Skin of body (tissue), 2 donors: ENCODE results near the gene CSK. TPM values are rescaled to one million over a fixed set of nuclear protein-coding genes. Genes with fewer than 3 reads are reported as not detected.

Experiments used
- DNase-seq: peaks from one replicate; lab custom pipeline; 2025; lab: John Stamatoyannopoulos, UW
- total RNA-seq: library from RNA; depleted of rRNA; stranded (reverse); fragments of >200 nt; gene quantifications from one replicate; pipeline ENCODE4 v1.2.3, GENCODE V29; 2014

The CSK gene
- total RNA-seq, 1 donor from 2014 or later, result 21.4 TPM

DNA sequence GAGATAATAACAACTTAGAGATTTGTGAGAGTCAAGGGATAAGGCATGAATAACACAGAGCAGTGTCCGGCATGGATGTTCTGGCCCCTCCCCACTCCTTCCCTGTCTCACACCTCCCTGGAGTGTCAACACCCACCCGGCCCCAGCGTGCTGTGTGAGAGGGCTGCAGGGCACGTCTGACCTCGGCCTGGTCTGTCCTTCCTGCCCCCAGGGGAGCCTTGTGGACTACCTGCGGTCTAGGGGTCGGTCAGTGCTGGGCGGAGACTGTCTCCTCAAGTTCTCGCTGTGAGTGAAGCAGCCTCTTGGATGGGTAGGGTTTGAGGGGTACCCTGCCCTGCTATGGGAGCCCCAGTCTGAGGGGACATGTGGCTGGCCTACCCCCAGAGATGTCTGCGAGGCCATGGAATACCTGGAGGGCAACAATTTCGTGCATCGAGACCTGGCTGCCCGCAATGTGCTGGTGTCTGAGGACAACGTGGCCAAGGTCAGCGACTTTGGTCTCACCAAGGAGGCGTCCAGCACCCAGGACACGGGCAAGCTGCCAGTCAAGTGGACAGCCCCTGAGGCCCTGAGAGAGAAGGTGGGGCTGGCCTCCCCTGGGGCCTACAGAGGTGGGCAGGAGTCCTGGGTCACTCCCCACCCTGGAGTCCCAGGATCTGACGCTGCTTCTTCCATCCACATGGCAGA is 19.6 kb downstream of the CSK start:
- no peak for DNase-seq

DNA sequence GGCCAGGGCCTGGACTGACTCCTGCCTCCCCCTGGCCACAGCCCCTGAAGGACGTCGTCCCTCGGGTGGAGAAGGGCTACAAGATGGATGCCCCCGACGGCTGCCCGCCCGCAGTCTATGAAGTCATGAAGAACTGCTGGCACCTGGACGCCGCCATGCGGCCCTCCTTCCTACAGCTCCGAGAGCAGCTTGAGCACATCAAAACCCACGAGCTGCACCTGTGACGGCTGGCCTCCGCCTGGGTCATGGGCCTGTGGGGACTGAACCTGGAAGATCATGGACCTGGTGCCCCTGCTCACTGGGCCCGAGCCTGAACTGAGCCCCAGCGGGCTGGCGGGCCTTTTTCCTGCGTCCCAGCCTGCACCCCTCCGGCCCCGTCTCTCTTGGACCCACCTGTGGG is 20.4 kb downstream of the CSK start:
- DNase-seq, result no peak

DNA sequence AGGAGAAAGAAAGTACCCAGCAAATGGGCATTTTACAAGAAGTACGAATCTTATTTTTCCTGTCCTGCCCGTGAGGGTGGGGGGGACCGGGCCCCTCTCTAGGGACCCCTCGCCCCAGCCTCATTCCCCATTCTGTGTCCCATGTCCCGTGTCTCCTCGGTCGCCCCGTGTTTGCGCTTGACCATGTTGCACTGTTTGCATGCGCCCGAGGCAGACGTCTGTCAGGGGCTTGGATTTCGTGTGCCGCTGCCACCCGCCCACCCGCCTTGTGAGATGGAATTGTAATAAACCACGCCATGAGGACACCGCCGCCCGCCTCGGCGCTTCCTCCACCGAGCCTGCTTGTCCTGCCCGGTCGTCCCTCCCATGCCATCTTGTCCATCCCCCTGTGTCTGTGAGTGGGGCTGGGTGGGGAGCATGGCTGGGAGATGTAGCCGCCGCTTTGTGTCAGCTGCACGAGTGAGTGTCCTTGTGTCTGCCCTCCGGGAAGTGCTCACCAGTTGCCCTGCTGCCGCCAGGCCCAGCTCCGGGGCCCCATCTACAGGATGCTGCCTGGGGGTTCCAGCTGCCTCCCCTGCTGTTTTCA is 21.1 kb downstream of the CSK start:
- no peak for DNase-seq

DNA sequence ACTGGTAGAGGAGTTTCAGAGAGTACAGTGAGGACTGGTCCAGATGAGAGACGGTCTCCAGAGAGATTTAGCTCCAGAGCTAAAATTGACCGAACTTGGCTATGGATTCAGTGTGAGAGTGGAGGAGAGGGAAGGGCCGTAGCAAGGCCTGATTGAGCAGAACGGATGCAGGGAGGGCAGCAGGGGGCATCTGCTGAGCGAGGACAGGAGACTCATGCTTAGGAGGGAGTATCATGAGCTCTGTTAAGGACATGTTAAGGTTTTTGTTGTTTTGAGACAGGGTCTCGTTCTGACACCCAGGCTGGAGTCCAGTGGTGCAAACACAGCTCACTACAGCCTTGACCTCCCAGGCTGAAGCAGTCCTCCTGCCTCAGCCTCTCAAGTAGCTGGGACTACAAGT is 23.1 kb downstream of the CSK start:
- no peak for DNase-seq

DNA sequence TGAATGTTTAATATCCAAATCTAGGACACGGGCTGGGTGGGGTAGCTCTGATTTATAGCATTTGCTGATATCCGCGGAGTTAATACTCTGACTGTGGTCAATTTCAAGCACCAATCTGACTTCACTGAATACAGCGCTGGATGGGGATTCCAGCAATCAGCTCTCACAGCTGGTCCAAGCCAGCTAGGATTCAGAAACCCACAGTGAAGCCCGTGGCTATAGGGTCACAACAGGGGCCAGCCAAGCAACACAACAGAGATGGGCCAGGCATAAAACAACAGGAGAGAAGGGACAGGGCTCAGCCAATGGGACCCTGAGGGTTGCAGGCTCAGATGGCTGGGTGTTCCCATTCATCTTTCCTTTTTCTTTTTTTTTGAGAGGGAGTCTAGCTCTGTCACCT is 25.4 kb downstream of the CSK start:
- DNase-seq, result no peak

DNA sequence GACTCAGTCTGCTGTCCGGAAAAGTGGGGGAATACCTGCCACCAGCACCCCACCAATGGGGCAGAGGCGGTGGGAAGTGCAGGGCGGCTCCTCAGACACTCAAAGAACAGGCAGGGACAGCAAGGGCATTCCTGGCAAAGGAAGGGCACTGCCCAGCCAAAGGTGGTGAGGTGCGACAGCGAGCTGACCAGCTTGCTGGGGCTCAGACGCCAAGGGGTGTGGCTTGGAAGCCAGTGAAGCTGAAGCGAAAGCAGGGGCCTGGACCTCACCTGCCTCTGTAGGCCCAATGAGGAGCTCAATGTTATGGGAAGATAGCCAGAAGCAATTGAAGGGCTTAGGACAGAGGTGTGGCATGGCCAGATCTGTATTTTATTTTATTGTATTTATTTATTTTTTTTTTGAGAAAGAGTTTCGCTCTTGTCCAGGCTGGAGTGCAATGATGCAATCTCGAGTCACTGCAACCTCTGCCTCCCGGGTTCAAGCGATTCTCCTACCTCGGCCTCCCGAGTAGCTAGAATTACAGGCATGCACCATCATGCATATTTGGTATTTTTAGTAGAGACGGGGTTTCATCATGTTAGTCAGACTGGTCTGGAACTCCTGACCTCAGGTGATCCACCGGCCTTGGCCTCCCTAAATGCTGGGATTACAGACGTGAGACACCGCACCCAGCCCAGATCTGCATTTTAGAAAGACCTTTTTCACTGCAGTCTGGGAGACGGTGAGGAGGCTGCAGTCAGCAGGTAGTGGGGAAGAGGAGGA is 26.4 kb downstream of the CSK start:
- DNase-seq, result no peak

DNA sequence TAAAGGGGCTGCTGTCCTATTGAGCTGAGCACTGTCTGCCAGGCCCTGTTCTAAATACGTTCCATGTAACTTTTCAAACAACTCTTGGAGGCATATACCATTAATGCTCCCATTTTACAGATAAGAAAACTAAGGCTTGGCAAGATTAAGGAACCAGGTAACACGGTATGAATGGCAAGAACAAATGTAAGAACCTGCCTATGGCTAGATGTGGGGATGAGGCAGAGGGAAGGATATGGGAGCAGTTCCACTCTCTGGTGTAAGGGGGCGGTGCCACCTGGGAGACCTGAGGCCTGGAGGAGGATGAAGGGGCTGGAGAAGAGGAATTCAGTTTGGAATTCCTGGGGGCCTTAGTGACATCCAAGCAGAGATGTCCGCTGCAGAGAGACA is 27.0 kb downstream of the CSK start:
- DNase-seq, result no peak

DNA sequence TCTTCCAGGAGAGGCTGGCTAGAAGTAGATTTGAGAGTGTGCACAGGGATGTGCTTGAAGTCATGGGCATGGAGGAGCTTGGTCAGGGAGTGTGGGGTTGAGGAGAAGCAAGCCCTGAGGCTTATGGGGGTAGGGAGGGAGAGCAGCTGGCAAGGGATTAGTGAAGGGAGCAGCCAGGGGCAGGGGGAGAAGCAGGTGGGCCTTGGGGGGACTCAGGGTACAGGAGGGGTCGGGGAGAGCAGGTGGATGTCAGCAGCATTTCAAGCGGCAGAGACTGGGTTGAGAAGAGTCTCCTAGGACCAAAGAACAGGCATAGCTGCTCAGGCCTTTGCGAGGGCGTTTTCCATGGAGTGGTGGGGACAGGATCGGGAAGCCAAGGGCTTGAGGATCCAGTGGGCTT is 27.4 kb downstream of the CSK start:
- no peak for DNase-seq

DNA sequence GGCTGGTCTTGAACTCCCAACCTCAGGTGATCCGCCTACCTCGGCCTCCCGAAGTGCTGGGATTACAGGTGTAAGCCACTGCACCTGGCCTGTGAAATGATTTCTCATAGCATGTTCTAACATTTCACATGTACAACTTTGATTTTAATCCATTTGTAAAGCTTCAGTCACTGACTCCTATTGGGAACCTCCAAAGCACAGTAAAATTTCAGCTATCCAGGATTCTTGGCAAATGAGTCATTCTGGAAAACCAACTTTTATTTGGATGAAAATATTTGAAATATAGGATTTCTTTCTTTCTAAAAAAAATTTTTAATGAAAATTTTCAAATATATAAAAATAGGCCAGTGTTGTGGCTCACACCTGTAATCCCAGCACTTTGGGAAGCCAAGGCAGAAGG is 28.1 kb downstream of the CSK start:
- DNase-seq, result no peak

DNA sequence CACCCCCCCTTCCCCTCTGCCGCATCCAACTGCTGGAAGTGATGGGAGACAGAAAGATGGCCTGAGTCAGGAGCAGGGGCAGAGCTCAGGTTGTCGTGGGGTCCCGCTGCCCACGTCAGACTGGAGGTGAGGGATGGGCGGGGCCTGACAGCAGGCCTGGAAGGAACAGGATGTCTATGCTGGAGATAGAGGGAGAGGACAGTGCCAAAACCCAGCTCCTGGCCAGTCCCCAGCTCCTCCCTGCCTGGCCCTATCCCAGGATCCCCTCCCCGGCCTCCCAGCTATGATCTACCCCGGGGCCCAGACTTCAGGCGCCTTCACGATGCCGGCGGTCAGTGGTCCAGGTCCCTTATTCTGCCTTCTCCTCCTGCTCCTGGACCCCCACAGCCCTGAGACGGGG is 30.7 kb downstream of the CSK start, which contains the start of gene LMAN1L:
Gene LMAN1L, plus strand, starts transcription at position 303 of the 400 bp plus-strand sequence. Its CDS starts 20 bp downstream, at position 323.
- DNase-seq, result no peak

DNA sequence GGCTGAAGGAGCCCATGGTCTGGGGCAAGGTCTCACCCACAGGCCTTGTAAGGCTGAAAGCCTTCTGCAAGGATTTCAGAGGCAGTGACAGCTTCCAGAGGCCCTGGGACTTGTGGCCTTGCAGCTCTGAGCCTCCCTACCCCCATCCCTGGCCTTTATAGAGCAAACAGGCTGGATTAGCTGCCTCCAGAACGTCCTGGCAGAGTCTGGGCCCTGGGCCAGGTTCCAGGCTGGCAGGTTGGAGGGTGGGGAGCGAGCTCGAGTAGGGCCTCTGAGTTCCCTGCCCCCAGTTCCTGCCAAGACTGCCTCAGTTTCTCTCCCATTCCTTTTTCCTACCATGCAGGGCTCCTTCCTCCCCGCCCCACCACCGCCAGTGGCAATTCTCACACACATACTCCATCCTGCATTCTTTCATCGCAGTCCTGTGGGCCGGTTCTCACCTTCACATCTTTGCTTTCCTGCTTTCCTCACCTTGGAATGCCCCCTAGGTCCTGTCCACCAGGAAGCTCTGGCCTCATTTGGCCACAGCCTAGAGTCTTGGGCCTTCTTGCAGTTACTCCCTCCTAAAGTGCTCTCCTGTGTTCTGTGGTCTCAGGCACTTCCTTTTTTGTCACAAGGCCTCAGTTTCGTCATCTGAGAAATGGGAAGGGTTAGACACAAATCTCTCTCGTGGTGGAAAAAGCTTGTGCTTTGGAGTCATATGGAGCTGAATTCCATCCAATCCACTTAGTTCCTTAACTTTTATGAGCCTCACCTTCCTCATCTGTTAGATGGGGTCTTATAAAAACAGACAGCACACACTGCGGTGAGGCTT is 33.4 kb downstream of the CSK start:
- no peak for DNase-seq

DNA sequence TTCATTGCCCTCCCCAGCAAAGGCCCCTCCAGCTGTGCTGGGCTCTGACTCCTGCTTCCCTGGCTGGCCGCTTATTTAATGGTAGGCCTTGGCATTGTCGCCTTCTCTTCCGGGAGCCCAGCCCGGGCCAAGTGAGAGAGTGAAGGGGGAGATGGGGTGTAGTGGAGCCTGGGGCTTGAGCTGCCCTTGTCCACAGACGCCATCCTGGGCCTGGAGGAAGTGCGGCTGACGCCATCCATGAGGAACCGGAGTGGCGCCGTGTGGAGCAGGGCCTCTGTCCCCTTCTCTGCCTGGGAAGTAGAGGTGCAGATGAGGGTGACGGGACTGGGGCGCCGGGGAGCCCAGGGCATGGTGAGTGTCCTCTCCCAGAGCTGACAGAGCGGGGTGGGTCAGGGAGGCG is 34.1 kb downstream of the CSK start:
- no peak for DNase-seq

DNA sequence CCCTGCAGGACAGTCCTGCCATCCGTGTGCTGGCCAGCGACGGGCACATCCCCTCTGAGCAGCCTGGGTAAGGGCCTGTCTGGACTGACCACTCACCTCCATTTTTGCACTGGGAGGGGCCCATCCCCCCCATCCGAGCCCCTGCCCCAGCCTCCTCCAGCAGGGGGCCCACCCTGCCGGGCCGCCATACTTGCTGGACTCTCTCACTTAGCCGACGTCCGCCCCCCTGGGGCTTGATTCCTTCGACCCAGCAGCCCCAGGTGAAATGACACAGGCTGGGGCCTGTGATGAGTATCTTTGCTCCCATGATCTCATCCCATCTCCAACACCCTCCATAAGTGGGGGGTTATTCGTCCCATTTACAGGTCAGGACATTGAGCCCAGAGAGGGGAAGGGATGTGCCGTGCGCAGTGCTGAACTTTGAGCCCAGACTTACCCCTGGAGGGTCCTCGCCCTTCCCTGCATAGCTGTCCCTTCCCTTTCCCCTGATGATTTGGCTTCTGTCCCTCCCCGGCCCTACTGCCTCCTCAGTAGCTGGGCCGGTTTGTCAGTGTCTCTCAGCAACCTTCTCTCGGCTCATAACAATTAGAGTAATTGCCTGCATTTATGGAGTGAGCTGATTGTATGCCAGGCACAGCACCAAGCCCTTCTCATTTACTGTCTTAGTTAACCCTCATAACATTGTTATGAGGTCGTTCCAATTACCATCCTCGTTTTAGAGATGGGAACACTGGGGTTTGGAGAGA is 34.9 kb downstream of the CSK start:
- no peak for DNase-seq

DNA sequence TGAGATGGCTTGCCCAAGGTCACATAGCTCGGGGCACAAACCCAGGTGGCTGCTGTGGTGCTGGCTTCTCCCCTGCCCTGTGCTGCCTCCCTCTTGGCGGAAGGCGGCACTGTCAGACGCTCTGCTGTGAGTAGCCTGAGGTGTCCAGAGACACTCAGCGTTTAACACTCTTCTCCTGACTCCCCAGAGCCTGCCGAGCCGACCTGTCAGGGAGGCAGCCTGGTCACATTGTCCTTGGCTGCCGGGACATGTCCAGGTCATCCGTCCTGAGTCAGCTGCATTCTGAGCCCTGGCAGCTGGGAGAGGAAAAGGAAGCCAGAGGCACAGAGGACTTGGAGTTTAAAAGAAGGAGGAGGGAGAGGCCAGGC is 35.5 kb downstream of the CSK start:
- DNase-seq, result no peak

DNA sequence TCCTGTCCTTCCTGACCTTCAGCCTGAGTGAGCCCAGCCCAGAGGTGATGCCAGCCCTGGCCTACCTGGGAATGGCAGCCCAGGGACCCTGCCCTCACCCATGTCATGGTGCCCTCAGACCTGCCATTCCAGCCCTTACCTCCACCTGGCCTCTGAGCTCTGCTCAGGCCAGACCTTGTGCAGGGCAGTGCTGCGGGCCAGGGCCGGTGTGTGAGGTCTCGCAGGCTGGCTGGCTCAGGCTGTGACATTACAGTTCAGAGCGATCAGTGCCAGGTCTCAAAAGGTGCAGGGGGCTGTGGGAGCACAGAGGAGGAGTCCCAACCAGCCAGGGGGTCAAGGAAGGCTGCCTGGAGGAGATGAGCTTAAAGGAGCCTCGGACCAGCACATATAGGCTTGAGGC is 38.2 kb downstream of the CSK start:
- no peak for DNase-seq

DNA sequence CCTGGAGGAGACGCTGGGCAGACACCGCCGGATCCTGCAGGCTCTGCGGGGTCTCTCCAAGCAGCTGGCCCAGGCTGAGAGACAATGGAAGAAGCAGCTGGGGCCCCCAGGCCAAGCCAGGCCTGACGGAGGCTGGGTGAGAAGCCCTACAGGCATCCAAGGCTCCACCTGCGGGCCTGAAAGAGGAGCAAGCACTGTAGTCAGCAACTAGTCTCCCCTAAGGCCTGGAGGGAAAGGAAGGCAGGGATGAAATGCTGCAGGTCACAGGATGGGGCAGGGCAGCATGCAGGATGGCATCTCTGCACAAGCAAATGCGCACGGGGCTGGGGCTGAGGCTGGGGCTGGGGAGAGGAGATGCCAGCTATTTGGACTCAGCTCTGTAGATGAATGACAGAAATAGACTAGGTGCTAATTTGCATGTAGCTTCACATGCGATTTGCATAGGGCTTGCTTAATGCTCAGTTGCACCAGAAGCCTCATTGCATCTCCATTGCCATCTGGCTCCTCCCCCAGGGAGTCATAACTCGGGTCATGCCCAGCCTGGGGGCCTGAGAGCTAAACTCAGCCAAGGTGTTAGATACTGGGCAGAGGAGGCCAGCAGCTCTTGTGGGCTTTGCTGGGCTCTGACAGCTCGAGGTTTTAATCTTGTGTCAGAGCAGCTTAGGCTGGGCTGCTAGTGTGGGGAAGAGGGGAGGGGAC is 39.4 kb downstream of the CSK start:
- DNase-seq, result no peak

DNA sequence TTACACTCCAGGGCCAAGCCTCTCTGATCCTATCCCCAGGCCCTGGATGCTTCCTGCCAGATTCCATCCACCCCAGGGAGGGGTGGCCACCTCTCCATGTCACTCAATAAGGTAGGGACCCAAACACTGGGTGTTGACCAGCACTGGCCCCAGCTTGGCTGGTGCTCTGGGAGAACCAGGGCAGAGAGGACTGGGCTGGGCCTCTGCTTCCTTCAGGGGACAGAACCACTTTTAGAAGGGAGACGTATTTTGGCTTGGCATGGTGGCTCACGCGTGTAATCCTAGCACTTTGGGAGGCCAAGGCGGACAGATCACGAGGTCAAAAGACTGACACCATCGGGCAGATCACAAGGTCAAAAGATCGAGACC is 39.9 kb downstream of the CSK start:
- no peak for DNase-seq

DNA sequence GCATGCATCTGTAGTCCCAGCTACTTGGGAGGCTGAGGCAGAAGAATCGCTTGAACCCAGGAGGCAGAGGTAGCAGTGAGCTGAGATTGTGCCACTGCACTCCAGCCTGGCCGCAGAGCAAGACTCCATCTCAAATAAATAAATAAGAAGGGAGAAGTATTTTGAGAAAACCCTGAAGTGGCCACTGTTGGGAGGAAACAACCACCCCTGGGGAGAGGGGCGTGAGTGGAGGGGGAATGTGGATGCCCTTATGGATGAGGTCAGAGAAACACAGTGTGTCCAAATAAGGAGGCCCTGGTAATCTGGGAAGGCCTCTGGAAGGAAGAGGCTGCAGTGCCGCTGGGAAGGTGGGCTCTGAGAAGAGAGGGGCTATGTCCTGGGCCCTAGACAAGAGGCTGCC is 40.4 kb downstream of the CSK start:
- DNase-seq, result no peak

DNA sequence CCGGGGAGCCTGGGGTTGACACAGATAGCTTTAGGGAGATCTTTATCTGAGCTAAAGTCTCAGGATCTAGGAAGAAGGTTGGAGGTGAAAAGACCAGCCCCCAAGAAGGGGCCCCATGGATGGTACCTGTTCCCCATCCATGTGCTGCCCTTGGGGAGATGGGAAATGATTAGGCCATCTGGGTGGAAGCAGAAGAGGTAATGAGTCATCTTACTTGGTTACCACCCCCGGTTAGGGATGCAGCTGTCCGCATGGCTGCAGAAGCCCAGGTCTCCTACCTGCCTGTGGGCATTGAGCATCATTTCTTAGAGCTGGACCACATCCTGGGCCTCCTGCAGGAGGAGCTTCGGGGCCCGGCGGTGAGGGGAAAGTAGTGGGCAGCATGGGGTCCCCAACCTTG is 41.4 kb downstream of the CSK start:
- DNase-seq, result no peak

DNA sequence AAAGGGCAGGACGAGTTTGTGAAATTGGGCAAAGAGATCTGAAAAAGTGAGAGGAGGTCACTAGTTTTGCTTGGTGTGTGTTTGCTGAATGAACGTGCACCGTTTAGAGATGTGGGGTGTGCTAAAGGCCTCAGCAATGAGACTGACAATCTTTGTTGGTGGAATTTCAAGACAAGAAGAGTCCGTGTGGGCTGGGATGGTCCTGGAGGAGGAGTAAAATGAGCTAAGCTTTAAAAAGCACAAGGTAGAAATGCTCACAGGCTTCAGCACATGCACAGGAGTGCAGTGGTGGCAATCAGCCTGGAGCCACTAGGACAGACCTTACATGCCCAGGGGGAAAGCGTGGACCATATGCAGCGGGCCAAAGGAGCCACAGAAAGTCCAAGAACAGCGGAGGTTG is 43.1 kb downstream of the CSK start:
- no peak for DNase-seq

DNA sequence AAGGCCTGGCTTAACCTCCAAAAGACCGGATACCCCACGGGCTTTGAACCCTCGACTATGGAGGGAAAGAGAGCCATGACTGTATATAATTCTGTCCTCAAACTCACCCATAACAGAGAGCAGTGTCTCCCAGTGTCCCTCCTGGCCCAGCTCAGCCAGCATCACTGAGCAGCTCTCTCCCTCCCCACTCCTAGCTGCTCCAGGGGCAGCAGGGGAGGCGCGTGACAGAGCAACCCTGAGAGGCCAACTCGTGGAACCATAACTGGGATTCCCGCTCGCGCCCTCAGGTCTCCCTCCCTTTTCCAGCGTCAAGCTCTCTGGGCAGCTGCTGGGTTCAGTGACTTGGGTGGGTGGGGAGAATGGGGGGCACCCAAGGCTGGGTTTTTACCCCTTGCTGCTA is 44.0 kb downstream of the CSK start:
- no peak for DNase-seq
